HG03442 (cell line): ENCODE results near the gene SLC34A1.
A peak's percentile ranks its signal among the peaks of the same experiment; 100 is the strongest.

Source experiments
- ATAC-seq: cut with Tn5 transposase; IDR thresholded peaks from one replicate; pipeline ENCODE4 v1.9.1; 2021; ENCODE audit warnings: mild to moderate bottlenecking, moderate library complexity; ENCODE audit not compliant: unreplicated experiment

The SLC34A1 gene

DNA sequence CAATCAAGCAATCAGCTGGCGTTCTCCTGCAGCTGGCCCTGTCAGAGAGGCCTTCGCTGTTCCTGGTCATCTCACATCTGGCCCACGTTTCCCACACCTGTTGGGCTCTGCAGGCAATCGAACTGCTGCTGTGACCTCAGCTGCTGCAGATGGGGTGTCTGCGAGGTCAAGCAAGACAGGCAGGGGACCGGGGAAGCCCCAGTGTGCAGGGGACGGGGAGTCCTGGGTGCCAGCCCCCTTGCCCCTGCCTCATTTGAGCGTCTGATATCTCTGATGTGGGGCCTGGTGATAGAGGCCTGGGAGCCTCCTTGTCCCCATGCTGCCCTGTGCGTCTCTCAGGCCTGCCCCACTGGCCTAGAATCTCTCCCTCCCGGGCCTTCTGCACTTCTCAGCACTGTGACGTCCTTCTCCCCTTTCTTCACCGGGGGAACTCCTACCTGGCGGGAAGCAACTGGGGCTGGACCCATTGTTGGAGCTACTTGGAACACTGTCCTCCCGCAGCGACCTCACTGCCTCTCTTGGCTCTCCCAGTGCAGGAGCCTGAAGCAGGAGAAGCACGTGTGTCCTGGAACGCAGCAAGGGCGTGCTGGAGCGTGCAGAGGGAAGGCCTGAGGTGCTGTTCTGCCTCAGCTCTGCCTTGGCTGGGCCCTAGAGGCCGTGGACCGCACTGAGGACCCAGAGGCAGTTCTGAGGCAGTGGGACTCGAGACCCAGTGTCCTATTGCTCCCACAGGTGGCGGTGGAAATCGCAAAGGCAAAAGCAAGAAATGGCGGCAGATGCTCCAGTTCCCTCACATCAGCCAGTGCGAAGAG, 46.1 kb downstream of the SLC34A1 start:
- ATAC-seq, result no peak

DNA sequence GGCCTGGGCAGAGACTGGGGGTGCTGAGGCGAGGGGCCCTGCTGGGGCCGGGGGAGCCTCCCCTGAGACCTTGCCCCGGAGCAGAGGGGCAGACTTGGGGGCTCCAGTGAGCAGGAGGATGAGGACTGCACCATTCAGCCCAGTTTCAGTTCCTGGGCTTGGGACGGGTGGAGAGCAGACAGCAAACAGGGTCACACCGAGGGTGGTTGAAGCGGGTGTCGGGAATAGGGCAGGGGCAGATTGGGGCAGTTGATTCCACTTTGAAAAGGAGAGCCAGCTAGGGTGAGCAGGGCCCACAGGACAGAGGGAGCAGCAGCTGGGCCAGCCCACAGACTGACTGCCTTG, 46.7 kb downstream of the SLC34A1 start:
- ATAC-seq, result no peak

DNA sequence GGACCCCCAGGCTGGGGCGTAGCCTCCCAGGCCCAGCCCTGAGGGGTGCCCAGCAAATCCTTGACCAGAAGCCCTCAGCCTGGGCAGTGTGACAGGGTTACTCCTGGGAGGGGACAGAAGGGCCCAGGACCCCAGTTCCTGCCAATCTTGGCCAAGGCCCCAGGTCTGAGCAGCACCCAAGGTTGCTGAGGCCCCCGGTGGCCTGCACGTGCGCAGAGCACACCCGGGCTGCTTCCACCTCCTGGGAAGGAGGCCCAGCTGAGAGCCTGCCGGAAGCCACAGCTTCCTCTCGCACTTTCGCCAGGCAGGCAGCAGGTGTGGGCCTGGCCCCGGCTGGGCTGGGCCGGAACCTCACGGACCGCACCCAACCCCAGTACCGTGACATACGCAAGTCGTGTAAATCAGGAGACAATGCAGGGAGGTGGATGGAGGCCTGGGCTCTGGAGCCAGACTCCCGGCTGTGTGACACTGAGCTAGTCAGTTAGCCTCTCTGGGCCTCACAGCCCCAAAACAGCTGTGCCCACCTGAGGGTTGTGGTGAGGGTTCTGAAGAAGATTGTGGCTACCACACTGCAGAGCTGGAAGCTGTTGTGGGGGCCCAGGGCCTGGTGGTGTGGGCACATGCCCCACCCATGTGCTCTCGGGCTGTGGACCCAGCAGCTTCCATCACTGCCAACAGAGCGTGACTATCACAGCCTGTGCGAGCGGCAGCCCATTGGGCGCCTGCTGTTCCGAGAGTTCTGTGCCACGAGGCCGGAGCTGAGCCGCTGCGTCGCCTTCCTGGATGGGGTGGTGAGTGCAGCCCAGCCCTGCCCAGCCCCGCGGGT, 47.3 kb downstream of the SLC34A1 start:
- ATAC-seq, result peak; percentile 36

DNA sequence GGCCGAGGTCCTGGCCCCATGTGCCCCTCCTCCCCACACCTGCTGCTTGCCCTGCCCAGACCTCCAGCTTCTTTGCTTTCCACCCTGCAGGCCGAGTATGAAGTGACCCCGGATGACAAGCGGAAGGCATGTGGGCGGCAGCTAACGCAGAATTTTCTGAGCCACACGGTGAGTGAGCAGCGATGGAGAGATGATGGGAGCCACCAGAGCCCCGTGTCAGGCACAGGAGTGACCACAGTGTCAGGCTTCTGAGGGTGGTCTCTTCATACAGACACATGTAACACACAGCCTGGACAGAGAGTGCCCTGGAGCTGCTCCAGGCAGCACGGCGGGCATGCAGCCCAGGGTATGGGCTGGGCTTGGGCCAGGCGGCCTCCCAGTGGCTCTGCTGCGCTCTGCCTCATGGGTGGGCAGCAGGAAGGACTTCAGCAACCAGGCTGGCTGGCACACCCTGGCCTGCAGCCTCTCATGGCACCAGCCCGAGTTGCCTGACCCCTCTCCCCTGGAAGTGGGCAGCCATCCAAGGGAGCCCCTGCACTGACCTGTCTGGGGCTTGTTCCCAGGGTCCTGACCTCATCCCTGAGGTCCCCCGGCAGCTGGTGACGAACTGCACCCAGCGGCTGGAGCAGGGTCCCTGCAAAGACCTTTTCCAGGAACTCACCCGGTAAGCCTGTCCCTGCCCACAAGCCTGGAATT, 48.1 kb downstream of the SLC34A1 start:
- ATAC-seq, result no peak

DNA sequence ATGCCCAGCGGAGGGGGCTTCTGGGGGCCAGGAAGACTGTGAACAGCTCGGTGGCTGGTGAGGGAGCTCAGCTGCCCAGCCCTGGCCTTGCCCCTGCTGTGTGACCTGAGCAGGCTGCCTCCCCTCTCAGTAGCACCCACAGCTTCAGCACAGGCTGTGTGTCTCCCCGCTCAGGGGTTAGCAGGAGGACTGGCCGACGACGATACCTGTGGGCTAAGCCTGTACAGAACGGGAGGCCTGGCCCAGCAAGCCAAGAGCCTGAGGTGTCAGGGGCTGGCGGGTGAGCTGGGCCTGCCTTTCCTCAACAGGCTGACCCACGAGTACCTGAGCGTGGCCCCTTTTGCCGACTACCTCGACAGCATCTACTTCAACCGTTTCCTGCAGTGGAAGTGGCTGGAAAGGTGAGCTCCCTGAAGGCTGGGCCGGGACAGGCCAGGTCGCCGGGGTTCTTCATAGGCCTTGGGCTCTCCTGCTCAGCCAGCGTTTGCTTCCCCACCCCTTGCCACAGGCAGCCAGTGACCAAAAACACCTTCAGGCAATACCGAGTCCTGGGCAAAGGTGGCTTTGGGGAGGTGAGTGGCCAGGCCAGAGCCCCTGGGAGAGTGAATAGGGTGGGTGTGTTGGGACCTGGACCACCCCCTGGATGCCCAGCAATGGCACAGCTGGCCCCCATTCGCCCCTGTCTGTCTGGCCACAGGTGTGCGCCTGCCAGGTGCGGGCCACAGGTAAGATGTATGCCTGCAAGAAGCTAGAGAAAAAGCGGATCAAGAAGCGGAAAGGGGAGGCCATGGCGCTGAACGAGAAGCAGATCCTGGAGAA, 48.8 kb downstream of the SLC34A1 start:
- ATAC-seq, result no peak

DNA sequence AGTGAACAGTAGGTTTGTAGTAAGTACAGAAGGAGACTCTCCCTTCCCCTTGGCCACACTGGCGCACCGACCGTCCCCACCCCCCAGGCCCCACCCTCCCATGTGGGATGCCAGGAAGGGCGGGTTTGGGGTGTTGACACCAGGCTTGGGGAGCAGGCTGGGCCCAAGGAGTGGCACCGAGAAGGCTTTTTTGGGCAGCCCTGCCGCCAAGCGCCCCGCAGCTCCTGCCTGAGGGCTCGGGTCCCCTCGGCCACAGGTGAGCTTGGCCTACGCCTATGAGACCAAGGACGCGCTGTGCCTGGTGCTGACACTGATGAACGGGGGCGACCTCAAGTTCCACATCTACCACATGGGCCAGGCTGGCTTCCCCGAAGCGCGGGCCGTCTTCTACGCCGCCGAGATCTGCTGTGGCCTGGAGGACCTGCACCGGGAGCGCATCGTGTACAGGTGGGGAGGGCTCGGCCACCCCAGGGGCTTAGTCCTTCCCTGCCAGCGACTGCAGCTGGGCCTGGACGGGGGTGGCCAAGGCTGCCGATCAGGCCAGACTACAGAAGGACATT, 49.5 kb downstream of the SLC34A1 start:
- no peak for ATAC-seq

DNA sequence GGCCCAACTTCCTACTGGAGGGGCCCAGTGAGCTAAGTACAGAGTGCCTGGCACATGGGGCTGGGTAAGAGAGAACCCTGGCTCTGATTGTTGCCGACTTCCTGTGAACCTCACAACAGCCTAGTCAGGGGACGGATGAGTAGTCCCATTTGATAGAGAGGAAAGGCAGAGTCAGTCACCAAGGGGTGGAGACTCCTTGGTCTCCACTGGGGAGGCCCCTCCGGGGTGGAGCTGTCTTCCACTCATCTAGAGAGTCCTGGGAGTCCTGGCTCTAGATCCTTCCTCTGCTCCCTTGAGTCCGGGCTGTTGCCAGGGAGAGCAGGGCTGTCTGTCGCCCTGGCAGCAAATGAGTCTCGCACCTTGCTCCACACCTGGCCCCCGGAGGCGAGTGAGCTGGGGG, 50.2 kb downstream of the SLC34A1 start:
- no peak for ATAC-seq

DNA sequence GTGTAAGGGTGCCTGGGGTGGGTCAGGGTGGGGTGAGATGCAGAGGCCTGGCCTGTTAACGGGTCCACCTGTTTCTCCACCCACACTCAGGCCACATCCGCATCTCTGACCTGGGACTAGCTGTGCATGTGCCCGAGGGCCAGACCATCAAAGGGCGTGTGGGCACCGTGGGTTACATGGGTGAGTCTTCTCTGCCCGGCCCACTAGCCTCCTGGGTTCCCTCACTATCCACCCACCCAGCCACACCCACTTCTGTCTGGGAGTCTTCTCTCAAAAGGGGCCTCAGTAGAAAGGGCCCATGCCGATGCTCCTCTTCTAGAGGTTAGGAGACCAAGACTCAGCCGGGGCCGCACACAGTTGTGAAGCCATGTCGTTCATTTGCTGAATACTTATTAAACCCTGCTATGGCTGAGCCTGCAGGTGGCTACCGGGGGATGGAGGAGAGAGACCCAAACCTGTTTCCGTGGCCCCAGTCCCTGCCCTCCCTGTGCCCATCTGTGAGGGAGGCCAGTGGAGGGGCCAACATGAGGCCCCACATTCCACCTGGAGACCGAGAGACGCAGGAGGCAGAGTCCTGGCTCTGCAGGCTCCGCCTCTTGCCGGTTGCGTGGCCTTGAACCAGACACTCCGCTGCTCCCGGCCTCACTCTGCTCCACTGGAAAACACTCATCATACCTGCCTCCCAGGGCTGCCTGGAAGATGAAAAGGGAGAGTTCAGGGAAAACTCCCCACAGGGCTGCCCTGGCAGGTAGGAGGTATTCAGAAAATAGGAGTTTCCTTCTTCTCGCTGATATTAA, 50.9 kb downstream of the SLC34A1 start:
- ATAC-seq, result no peak

DNA sequence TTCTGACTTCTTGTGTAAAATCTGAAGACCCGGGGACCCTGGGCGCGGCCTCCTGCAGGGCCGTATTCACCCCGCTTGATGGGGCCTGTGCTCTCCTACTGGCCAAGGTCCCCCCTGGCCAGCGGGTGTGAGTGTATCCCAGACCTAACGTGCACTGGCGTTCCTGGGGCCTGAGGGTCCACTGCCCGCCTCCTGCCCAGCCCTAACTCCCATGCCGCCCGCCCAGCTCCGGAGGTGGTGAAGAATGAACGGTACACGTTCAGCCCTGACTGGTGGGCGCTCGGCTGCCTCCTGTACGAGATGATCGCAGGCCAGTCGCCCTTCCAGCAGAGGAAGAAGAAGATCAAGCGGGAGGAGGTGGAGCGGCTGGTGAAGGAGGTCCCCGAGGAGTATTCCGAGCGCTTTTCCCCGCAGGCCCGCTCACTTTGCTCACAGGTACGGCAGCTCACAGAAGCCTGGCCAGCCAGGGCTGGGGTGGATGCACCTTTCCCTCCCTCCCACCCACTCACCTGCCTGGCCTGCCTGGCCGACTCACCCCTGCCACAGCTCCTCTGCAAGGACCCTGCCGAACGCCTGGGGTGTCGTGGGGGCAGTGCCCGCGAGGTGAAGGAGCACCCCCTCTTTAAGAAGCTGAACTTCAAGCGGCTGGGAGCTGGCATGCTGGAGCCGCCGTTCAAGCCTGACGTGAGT, 51.8 kb downstream of the SLC34A1 start:
- ATAC-seq, result no peak

DNA sequence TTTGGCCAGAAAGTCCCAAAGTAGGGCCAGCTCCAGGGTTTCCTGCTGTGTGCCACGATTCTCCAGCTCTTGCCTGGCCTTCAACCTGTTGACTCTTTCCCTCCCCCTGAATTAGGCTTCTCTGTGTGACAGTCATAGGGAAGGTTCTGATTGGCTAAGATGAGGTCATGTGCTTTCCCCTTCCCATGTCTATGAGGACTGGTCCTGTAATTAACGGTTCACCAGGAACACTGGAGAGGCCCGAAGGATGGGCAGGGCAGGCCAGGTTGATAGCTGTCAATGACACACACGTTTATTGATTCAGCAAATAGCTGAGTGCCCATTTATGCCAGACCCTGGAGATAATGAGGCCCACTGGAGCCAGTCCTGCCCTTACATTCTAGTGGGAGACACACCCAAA, 53.4 kb downstream of the SLC34A1 start:
- ATAC-seq, result no peak

DNA sequence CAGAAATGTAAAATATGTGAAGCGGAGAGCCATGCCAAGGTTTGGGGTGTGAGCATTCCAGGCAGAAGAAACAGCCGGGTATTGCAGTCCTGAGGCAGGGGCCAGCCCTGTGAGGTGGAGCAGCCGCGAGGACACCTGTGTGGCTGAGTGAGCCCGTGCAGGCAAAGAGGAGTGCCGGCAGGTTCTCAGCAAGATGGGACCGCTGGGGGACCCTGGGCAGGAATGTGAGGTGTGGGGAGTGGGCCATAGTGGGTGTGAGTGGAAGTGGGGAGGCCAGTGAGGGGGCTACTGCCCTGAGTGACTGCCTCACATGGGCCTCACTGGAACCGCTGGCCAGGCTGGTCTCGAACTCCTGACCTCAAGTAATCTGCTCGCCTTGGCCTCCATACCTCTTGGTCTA, 54.2 kb downstream of the SLC34A1 start:
- ATAC-seq, result no peak

DNA sequence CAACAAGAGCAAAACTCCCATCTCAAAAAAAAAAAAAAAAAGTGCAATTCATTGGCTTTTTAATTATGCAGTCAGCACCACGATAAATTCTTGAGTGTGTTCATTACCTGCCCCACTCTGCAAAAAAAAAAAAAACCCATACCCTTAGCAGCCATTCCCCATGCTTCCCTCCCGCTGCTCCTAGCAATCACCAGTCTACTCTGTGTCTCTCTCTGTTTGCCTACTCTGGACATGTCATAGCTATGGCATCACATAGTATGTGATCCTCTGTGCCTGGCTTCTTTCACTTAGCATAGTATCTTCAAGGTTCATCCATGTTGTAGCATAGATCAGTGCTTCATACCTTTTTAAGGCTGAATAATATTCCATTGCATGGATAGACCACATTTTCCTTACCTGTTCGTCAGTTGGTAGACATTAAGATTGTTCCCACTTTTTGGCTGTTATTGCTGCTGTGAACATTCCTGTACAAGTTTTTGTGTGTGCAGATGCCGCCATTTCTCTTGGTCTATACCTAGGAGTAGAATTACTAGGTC, 55.4 kb downstream of the SLC34A1 start:
- no peak for ATAC-seq

DNA sequence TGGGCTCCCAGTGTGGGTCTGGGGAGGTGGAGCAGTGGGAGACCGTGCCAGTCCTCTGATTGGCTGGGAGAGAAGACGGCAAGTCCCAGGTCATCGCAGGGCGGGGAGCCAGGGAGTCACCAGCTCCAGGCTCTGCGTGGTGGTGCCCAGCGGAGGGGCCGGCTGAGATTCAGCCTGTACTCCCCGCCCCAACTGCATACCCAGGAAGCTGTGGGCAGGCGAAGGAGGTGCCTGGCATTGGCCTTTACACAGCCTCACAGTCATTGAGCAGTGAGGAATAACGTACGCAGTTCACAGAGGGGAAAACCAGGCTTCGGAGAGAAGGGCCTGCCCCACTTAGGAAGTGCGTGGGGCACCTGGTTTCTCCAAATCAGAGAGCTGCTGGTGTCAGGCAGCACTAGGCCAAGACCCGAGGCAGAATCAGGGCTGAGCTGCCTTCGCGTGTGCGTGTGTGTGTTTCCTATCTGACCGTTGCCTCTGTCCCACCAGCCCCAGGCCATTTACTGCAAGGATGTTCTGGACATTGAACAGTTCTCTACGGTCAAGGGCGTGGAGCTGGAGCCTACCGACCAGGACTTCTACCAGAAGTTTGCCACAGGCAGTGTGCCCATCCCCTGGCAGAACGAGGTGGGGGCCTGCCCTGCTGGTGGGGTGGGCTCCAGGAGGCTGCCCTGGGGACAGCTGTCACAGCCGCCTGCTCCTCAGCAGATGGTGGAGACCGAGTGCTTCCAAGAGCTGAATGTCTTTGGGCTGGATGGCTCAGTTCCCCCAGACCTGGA, 56.2 kb downstream of the SLC34A1 start:
- ATAC-seq, result no peak

DNA sequence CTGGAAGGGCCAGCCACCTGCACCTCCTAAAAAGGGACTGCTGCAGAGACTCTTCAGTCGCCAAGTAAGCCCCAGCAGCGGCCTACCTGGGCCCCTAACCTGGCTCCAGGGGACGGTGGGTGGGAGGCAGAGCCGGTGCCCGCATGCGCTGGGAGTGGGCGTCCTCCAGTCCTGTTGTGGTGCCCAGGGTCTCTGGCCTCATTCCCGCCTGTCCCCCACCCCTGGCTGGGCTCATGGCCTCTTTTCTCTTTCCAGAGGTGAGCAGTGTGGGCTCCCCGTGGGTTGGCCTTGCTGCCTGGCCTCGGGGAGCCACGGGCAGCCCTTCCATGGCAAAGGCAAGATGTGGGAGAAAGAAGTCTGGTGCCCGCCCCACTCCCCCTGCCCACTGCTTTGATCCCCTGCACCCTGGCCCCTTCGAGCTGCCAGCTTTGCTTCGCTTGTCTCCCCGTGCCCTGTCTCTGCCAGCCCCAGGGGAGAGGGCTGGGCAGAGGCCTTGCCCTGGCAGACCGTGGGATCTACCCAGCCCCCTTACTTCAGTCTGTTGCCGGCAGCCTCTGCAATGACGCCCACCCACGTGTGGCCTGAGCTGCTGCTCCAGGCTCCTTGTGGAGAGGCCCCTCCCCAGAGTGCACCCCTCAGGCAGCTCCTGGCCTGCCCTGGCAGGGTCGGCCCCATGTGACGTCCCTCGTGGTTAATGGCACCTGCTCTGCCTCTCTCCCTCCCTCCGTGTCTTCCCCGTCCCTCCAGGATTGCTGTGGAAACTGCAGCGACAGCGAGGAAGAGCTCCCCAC, 57.0 kb downstream of the SLC34A1 start:
- ATAC-seq, result no peak

DNA sequence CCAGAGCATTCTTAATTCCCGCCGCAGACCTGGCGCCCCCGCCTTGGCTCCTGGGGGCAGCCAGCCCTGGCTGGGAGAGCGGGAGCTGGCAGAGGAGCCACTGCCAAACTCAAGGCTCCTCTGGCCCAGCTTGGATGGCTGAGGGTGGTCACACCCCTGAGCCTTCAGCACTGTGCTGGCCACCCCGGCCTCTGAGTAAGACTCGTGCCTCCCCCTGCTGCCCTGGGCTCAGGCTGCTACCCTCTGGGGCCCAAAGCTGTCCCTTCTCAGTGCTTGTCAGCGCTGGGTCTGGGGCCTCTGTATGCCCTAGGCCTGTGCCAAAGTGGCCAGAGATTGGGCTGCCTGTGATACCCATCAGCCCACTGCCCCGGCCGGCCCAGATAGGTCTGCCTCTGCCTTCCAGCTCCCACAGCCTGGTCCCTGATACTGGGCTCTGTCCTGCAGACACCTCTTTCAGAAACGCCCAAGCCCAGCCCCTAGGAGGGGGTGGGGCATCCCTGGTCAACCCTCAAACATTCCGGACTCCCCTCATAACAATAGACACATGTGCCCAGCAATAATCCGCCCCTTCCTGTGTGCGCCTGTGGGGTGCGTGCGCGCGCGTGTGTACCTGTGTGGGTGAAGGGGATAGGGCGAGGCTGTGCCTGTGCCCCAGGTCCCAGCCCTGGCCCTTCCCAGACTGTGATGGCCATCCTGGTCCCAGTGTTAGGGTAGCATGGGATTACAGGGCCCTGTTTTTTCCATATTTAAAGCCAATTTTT, 58.0 kb downstream of the SLC34A1 start:
- ATAC-seq, result no peak

DNA sequence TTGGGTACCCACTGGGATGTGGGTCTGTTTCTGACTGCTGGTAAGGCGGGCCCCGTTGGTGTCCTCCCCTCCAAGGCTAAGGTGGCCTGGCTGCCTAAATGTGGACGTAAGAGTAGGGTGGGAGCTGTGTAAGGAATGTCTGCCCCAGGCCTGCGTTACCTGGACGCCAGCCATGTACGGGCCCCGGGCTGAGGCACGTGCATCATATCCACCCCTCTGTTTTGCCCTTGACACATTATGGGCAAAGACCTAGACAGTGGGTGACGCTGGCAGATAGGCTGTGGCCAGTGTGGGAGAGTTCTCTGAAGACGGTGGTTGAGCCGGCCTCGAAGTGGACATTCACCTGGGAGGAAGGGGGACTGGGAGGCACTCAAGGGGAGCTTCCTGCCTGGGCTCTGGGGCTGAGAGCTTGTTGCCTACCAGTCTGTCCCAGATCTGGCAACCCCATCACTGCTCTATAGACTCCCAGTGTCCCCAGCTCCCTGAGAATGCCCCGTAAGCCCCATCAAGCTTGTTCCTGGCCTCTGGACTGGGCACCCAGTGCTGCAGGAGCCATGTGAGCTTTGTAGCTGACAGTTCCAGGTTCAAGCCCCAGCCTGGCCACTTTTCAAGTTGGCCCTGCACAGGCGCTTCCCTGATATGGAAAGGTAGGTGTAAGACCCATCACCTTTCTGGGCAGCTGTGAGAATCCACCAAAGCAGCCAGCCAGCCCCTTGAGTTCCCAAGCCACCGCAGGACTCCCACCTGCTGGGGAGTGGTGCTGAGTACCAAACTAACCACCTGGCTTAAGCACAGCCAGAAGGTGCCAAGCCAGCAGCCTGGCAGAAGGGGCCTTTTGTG, 59.1 kb downstream of the SLC34A1 start:
- no peak for ATAC-seq
